GM12878 (cell line): Measurements from ENCODE around the gene NUAK2. TPM values are rescaled to one million over a fixed set of nuclear protein-coding genes. Genes with fewer than 3 reads are reported as not detected.

Experiments used
- ATAC-seq: fragments of 200-7000 bp; cut with Tn5 transposase; 3 replicates; pipeline ENCODE4 v1.9.1; 2020; ENCODE audit warnings: mild to moderate bottlenecking, moderate library complexity
- BruUV-seq: library from RNA; stranded (reverse); fragments of 400-500 nt; replicated peaks from 2 replicates; lab custom pipeline; 2021; lab: Mats Ljungman, UMichigan
- CTCF ChIA-PET: fragments of 300-600 bp; sonication (Branson Sonifier 250); formaldehyde crosslinking; extraction: SDS; loops from one replicate; lab custom pipeline; 2021; ENCODE audit warnings: inconsistent platforms; lab: Yijun Ruan, JAX
- POLR2A ChIA-PET: fragments of 350-600 bp; formaldehyde crosslinking; extraction: SDS; loops from one replicate; lab custom pipeline; 2021; ENCODE audit warnings: inconsistent platforms; lab: Charles Lee
- RAD21 ChIA-PET: fragments of 300-600 bp; sonication (Branson Sonifier 250); formaldehyde crosslinking; loops from one replicate; lab custom pipeline; 2023; ENCODE audit warnings: antibody characterized with exemption; ENCODE audit not compliant: unreplicated experiment; lab: Charles Lee
- SMC1A ChIA-PET: fragments of 300-600 bp; sonication (Branson Sonifier 250); formaldehyde crosslinking; loops from one replicate; lab custom pipeline; 2023; ENCODE audit not compliant: unreplicated experiment, uncharacterized antibody; lab: Charles Lee
- DNase-seq: peaks from one replicate; pipeline ENCODE4 v3.0.0-alpha.2; 2011; ENCODE audit warnings: low read depth, low spot score
- FAIRE-seq: peaks from 3 replicates; lab custom pipeline; 2011; peaks lifted over from hg19 to GRCh38; lab: Jason Lieb, UNC
- H2AFZ ChIP-seq: 2 replicates; pipeline ENCODE4 v1.6.0; 2011; ENCODE audit warnings: low read depth, low read length, control low read depth; ENCODE audit not compliant: control insufficient read depth
- H3K27ac ChIP-seq: 2 replicates; pipeline ENCODE4 v1.5.1; 2011; ENCODE audit warnings: control low read depth; ENCODE audit not compliant: control insufficient read depth, insufficient read depth
- H3K27me3 ChIP-seq, 2 experiments: replicated peaks in 1 of 2; 2 replicates each; pipeline versions ENCODE4 v1.6.0 to v1.6.1; 2011; ENCODE audit warnings: low read length in 1 of 2; ENCODE audit not compliant: control insufficient read depth in 2 of 2, insufficient read depth in 2 of 2
- H3K36me3 ChIP-seq, 2 experiments: 2 replicates each; pipeline ENCODE4 v1.5.1; 2011; ENCODE audit warnings: low read length in 1 of 2; ENCODE audit not compliant: control insufficient read depth in 2 of 2, insufficient read depth in 2 of 2
- H3K4me1 ChIP-seq: 2 replicates; pipeline ENCODE4 v1.6.1; 2011; ENCODE audit warnings: mild to moderate bottlenecking, low read length, moderate library complexity, mixed read lengths; ENCODE audit not compliant: control insufficient read depth, insufficient read depth
- H3K4me2 ChIP-seq: 2 replicates; pipeline ENCODE4 v1.6.0; 2011; ENCODE audit warnings: control low read depth; ENCODE audit not compliant: control insufficient read depth, insufficient read depth
- H3K4me3 ChIP-seq: fragments of 200-600 bp; sonication (generic); 2 replicates; pipeline ENCODE4 v1.5.1; 2016
- H3K79me2 ChIP-seq: 2 replicates; pipeline ENCODE4 v1.6.0; 2011; ENCODE audit warnings: low read length; ENCODE audit not compliant: control insufficient read depth, insufficient read depth
- H3K9ac ChIP-seq: 2 replicates; pipeline ENCODE4 v1.8.0; 2011; ENCODE audit warnings: low read length, control low read depth, mixed read lengths; ENCODE audit not compliant: control insufficient read depth, insufficient read depth
- H3K9me3 ChIP-seq: replicated peaks from 3 replicates; pipeline ENCODE4 v1.5.1; 2011; ENCODE audit warnings: mild to moderate bottlenecking, low read length; ENCODE audit not compliant: control insufficient read depth, insufficient read depth
- H4K20me1 ChIP-seq: 2 replicates; pipeline ENCODE4 v1.6.0; 2011; ENCODE audit not compliant: control insufficient read depth, insufficient read depth
- BRCA1 ChIP-seq: IDR thresholded peaks from 2 replicates; pipeline ENCODE4 v1.6.1; 2011; ENCODE audit warnings: low read depth, low read length, improper control_type of control experiment
- EED ChIP-seq: sonication (generic); IDR thresholded peaks from 2 replicates; pipeline ENCODE4 v1.6.1; 2016; ENCODE audit warnings: antibody characterized with exemption, low read depth
- FOXM1 ChIP-seq: IDR thresholded peaks from 2 replicates; pipeline ENCODE4 v1.6.1; 2012; ENCODE audit warnings: low read depth, mild to moderate bottlenecking, inconsistent platforms, low read length, moderate library complexity
- MYC ChIP-seq: IDR thresholded peaks from 2 replicates; pipeline ENCODE4 v1.6.1; 2011; ENCODE audit warnings: mild to moderate bottlenecking, low read length, moderate library complexity, inconsistent platforms; ENCODE audit not compliant: insufficient read depth, insufficient replicate concordance, insufficient read length, severe bottlenecking
- NR2F1 ChIP-seq: fragments of 450-650 bp; conservative IDR thresholded peaks from 2 replicates; pipeline ENCODE4 v1.6.1; 2017; ENCODE audit warnings: mild to moderate bottlenecking
- RAD21 ChIP-seq: IDR thresholded peaks from 2 replicates; pipeline ENCODE4 v1.6.1; 2011; ENCODE audit warnings: mild to moderate bottlenecking, low read depth, low read length, moderate library complexity; ENCODE audit not compliant: insufficient read depth
- STAT1 ChIP-seq: fragments of 450-650 bp; conservative IDR thresholded peaks from 2 replicates; pipeline ENCODE4 v1.6.1; 2014; ENCODE audit warnings: antibody characterized with exemption, mild to moderate bottlenecking
- ZNF24 ChIP-seq: fragments of 450-650 bp; IDR thresholded peaks from 2 replicates; pipeline ENCODE4 v1.6.1; 2017; ENCODE audit warnings: antibody characterized with exemption, mild to moderate bottlenecking
- WGBS: methylation state at CpG from one replicate; pipeline ENCODE4 v1.1.6; 2016; ENCODE audit warnings: low lambda C conversion rate; ENCODE audit not compliant: insufficient replicate concordance, insufficient coverage; ENCODE audit errors: missing lambda C conversion rate; 5-methylcytosine and 5-hydroxymethylcytosine counted together
- in situ Hi-C: fragments of 300-500 bp; cut with MboI; formaldehyde crosslinking; loops from 9 replicates; pipeline ENCODE4 v1.14.3; 2018; ENCODE audit warnings: mixed read lengths
- intact Hi-C: fragments of 100-400 bp; cut with micrococcal nuclease; formaldehyde crosslinking; loops from one replicate; pipeline ENCODE4 v1.14.2; 2022; ENCODE audit not compliant: unreplicated experiment
- polyA plus RNA-seq, 11 experiments: library from polyadenylated mRNA; depleted of rRNA in 4 of 11; unstranded in 6 of 11; stranded (reverse) in 5 of 11; fragments of >200 nt; fragmentation: Nextera tagmentation in 4 of 11; fragmentation: Illumina TruSeq in 1 of 11; extraction: Ambion mirVana in 4 of 11; extraction: Trizol in 1 of 11; gene quantifications; 1 replicate in 1 of 11; 2 replicates in 10 of 11; pipeline versions ENCODE4 v1.2.1 to v1.2.3, GENCODE V29; 2011 to 2016; ENCODE audit warnings: inconsistent platforms in 2 of 11, missing spikeins in 2 of 11, low read depth in 1 of 11
- total RNA-seq, 4 experiments: library from RNA; depleted of rRNA in 3 of 4; stranded (reverse); fragments of >200 nt in 3 of 4; fragmentation: Illumina TruSeq in 1 of 4; extraction: Trizol in 1 of 4; gene quantifications; 2 replicates each; pipeline versions ENCODE4 v1.2.1 to v1.2.3, GENCODE V29; 2013 to 2021
- TF ChIP-seq, protein P1 (sequence below): IDR thresholded peaks from 2 replicates; pipeline ENCODE4 v1.6.1; 2012; ENCODE audit warnings: improper control_type of control experiment, low read depth, low read length; ENCODE audit not compliant: insufficient replicate concordance
- TF ChIP-seq, protein P2 (sequence below): fragments of 150-350 bp; IDR thresholded peaks from 2 replicates; pipeline ENCODE4 v1.6.1; 2016; ENCODE audit warnings: low read depth, low read length
- TF ChIP-seq, protein P3 (sequence below): fragments of 450-650 bp; IDR thresholded peaks from 2 replicates; pipeline ENCODE4 v1.6.1; 2017; ENCODE audit warnings: mild to moderate bottlenecking, low read depth, inconsistent platforms; ENCODE audit not compliant: poor library complexity, severe bottlenecking
- TF ChIP-seq, protein P4 (sequence below): IDR thresholded peaks from 2 replicates; pipeline ENCODE4 v1.6.1; 2012; ENCODE audit warnings: low read depth, low read length, improper control_type of control experiment

Gene NUAK2
- total and polyA plus RNA-seq, 10 of the 15 experiments (the other 5 are each of a cell fraction or from before 2014, with no cell fraction given) = 0.27 to 3.0 (median 1.2) TPM

- 34% methylated on average over 8 of the region's 8 CpGs for WGBS
- Histone ChIP-seq H3K36me3 (no peaks in the 10 kb centered on the region), H3K9ac (no peak overlapping the region), H3K4me2 (no peak overlapping the region), H3K4me3 (no peak overlapping the region), H3K27ac (no peak overlapping the region), H3K27me3 (no peaks in the 10 kb centered on the region; a peak in 2 of 4 replicates), H3K79me2 (no peaks in the 10 kb centered on the region), H4K20me1 (peaks cover 4% of the 10 kb centered on the region), H3K9me3 (no peaks in the 10 kb centered on the region), H3K4me1 (no peaks in the 10 kb centered on the region), H2AFZ (no peak overlapping the region)
- in situ Hi-C loops = loop anchor here (5.0 kb wide), 1 partner anchor 281 kb away; no protein-coding TSS in a partner anchor
- intact Hi-C loops = loop anchor here (5.0 kb wide), 1 partner anchor 116 kb away; no protein-coding TSS in a partner anchor
- ATAC-seq (no peak), DNase-seq (no peak), FAIRE-seq (no peak)
- BruUV-seq = no TSS peak
- ChIA-PET POLR2A (interaction anchor here (0.6 to 1.6 kb wide), 2 partner anchors 19 to 55 kb away, joined by 3 to 9 read pairs; no protein-coding TSS in a partner anchor), RAD21 (interaction anchor here (0.8 to 21.3 kb wide), 7 partner anchors 12 to 270 kb away, joined by 3 to 728 read pairs (median 4); partner anchors contain the start of gene TMCC2), CTCF (interaction anchor here (0.6 to 42.1 kb wide), 8 partner anchors 13 to 283 kb away, joined by 4 to 2333 read pairs (median 46); partner anchors contain the start of genes NUAK2 and TMCC2), SMC1A (interaction anchor here (0.6 to 17.4 kb wide), 7 partner anchors 18 to 197 kb away, joined by 3 to 427 read pairs (median 4); partner anchors contain the start of genes RBBP5 and TMCC2)
- TF ChIP-seq, protein P1, sequence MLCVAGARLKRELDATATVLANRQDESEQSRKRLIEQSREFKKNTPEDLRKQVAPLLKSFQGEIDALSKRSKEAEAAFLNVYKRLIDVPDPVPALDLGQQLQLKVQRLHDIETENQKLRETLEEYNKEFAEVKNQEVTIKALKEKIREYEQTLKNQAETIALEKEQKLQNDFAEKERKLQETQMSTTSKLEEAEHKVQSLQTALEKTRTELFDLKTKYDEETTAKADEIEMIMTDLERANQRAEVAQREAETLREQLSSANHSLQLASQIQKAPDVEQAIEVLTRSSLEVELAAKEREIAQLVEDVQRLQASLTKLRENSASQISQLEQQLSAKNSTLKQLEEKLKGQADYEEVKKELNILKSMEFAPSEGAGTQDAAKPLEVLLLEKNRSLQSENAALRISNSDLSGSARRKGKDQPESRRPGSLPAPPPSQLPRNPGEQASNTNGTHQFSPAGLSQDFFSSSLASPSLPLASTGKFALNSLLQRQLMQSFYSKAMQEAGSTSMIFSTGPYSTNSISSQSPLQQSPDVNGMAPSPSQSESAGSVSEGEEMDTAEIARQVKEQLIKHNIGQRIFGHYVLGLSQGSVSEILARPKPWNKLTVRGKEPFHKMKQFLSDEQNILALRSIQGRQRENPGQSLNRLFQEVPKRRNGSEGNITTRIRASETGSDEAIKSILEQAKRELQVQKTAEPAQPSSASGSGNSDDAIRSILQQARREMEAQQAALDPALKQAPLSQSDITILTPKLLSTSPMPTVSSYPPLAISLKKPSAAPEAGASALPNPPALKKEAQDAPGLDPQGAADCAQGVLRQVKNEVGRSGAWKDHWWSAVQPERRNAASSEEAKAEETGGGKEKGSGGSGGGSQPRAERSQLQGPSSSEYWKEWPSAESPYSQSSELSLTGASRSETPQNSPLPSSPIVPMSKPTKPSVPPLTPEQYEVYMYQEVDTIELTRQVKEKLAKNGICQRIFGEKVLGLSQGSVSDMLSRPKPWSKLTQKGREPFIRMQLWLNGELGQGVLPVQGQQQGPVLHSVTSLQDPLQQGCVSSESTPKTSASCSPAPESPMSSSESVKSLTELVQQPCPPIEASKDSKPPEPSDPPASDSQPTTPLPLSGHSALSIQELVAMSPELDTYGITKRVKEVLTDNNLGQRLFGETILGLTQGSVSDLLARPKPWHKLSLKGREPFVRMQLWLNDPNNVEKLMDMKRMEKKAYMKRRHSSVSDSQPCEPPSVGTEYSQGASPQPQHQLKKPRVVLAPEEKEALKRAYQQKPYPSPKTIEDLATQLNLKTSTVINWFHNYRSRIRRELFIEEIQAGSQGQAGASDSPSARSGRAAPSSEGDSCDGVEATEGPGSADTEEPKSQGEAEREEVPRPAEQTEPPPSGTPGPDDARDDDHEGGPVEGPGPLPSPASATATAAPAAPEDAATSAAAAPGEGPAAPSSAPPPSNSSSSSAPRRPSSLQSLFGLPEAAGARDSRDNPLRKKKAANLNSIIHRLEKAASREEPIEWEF = no peak
- TF ChIP-seq STAT1 (no peak), RAD21 (no peak), ZNF24 (no peak), EED (no peak), FOXM1 (no peak), NR2F1 (no peak), MYC (no peak), BRCA1 (no peak)
- TF ChIP-seq, protein P2, sequence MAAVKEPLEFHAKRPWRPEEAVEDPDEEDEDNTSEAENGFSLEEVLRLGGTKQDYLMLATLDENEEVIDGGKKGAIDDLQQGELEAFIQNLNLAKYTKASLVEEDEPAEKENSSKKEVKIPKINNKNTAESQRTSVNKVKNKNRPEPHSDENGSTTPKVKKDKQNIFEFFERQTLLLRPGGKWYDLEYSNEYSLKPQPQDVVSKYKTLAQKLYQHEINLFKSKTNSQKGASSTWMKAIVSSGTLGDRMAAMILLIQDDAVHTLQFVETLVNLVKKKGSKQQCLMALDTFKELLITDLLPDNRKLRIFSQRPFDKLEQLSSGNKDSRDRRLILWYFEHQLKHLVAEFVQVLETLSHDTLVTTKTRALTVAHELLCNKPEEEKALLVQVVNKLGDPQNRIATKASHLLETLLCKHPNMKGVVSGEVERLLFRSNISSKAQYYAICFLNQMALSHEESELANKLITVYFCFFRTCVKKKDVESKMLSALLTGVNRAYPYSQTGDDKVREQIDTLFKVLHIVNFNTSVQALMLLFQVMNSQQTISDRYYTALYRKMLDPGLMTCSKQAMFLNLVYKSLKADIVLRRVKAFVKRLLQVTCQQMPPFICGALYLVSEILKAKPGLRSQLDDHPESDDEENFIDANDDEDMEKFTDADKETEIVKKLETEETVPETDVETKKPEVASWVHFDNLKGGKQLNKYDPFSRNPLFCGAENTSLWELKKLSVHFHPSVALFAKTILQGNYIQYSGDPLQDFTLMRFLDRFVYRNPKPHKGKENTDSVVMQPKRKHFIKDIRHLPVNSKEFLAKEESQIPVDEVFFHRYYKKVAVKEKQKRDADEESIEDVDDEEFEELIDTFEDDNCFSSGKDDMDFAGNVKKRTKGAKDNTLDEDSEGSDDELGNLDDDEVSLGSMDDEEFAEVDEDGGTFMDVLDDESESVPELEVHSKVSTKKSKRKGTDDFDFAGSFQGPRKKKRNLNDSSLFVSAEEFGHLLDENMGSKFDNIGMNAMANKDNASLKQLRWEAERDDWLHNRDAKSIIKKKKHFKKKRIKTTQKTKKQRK = no peak
- TF ChIP-seq, protein P3, sequence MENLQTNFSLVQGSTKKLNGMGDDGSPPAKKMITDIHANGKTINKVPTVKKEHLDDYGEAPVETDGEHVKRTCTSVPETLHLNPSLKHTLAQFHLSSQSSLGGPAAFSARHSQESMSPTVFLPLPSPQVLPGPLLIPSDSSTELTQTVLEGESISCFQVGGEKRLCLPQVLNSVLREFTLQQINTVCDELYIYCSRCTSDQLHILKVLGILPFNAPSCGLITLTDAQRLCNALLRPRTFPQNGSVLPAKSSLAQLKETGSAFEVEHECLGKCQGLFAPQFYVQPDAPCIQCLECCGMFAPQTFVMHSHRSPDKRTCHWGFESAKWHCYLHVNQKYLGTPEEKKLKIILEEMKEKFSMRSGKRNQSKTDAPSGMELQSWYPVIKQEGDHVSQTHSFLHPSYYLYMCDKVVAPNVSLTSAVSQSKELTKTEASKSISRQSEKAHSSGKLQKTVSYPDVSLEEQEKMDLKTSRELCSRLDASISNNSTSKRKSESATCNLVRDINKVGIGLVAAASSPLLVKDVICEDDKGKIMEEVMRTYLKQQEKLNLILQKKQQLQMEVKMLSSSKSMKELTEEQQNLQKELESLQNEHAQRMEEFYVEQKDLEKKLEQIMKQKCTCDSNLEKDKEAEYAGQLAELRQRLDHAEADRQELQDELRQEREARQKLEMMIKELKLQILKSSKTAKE = no peak
- TF ChIP-seq, protein P4, sequence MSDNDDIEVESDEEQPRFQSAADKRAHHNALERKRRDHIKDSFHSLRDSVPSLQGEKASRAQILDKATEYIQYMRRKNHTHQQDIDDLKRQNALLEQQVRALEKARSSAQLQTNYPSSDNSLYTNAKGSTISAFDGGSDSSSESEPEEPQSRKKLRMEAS = no peak
Observed at GRCh38 chr1:205258719-205259118, 62.8 kb downstream of the NUAK2 start.
